ENCODE results near the gene F2.

Gene F2

GRCh38 chr11:46727952-46728658 lies 9.1 kb downstream of the F2 start:
- no peak for DNase-seq (ENCODE audit: low spot score)
- no peak for TF ChIP-seq CTCF (IDR thresholded peaks at IDR 0.05; ENCODE audit: extremely low read depth, missing control alignments)

GRCh38 chr11:46728659-46729040 lies 9.6 kb downstream of the F2 start:
- no peak for TF ChIP-seq CTCF (IDR thresholded peaks at IDR 0.05; ENCODE audit: extremely low read depth, missing control alignments)
- DNase-seq (ENCODE audit: low spot score), result no peak

- DNase-seq (ENCODE audit: low spot score), result no peak
- TF ChIP-seq CTCF (IDR thresholded peaks at IDR 0.05; ENCODE audit: extremely low read depth, missing control alignments), result no peak
Measured at GRCh38 chr11:46729110-46730027, 10.4 kb downstream of the F2 start.

- no peak for DNase-seq (ENCODE audit: low spot score)
- TF ChIP-seq CTCF (IDR thresholded peaks at IDR 0.05; ENCODE audit: extremely low read depth, missing control alignments), result no peak
Measured at GRCh38 chr11:46731545-46731944, 12.5 kb downstream of the F2 start.

- no peak for DNase-seq (ENCODE audit: low spot score)
- TF ChIP-seq CTCF (IDR thresholded peaks at IDR 0.05; ENCODE audit: extremely low read depth, missing control alignments), result no peak
Measured at GRCh38 chr11:46733234-46733633, 14.2 kb downstream of the F2 start.

- no peak for DNase-seq (ENCODE audit: low spot score)
- TF ChIP-seq CTCF (IDR thresholded peaks at IDR 0.05; ENCODE audit: extremely low read depth, missing control alignments), result no peak
Measured at GRCh38 chr11:46736146-46736545, 17.1 kb downstream of the F2 start.

GRCh38 chr11:46736615-46737014 lies 17.6 kb downstream of the F2 start:
- no peak for DNase-seq (ENCODE audit: low spot score)
- TF ChIP-seq CTCF (IDR thresholded peaks at IDR 0.05; ENCODE audit: extremely low read depth, missing control alignments), result no peak

All from GM20000 (cell line).